Sigmoid colon (tissue), 7 donors: ENCODE measurements around the gene BCOR. TPM values are rescaled to one million over a fixed set of nuclear protein-coding genes. Genes with fewer than 3 reads are reported as not detected.
A peak's percentile ranks its signal among the peaks of the same experiment; 100 is the strongest.

Experiments used
- DNase-seq: peaks from one replicate; pipeline ENCODE4 v3.0.0-alpha.2; 2019
- H3K27ac ChIP-seq, 4 donors: fragments of 200-600 bp; sonication (generic); one replicate each; pipeline ENCODE4 v1.5.1; 2016 to 2019; ENCODE audit warnings: mild to moderate bottlenecking in 1 of 4
- H3K27me3 ChIP-seq, 3 donors: fragments of 200-600 bp; sonication (generic); one replicate each; pipeline ENCODE4 v1.5.1; 2019; ENCODE audit warnings: mild to moderate bottlenecking in 1 of 3
- H3K36me3 ChIP-seq, 4 donors: fragments of 200-600 bp; sonication (generic); one replicate each; pipeline ENCODE4 v1.5.1; 2016 to 2019
- H3K4me1 ChIP-seq, 4 donors: fragments of 200-600 bp; sonication (generic); one replicate each; pipeline ENCODE4 v1.5.1; 2017 to 2019
- H3K4me3 ChIP-seq, 4 donors: fragments of 200-600 bp; sonication (generic); one replicate each; pipeline ENCODE4 v1.5.1; 2017 to 2019; ENCODE audit warnings: mild to moderate bottlenecking in 2 of 4, moderate library complexity in 1 of 4
- H3K9me3 ChIP-seq, 4 donors: fragments of 200-600 bp in 3 of 4; sonication (generic) in 3 of 4; one replicate each; pipeline versions ENCODE4 v1.5.1 to v1.6.1; 2013 to 2019
- EP300 ChIP-seq, 4 donors: sonication (generic); formaldehyde crosslinking; IDR thresholded peaks; one replicate each; pipeline ENCODE4 v1.6.1; 2017; ENCODE audit warnings: antibody characterized with exemption in 4 of 4
- POLR2A ChIP-seq, 2 donors: fragments of 450-650 bp; IDR thresholded peaks; one replicate each; pipeline ENCODE4 v1.6.1; 2016; ENCODE audit warnings: antibody characterized with exemption in 2 of 2, mild to moderate bottlenecking in 2 of 2, moderate library complexity in 2 of 2
- POLR2AphosphoS5 ChIP-seq, 4 donors: sonication (generic); formaldehyde crosslinking; IDR thresholded peaks; one replicate each; pipeline ENCODE4 v1.6.1; 2017; ENCODE audit warnings: antibody characterized with exemption in 4 of 4
- WGBS, 2 donors: extraction: QIAGEN DNeasy Blood & Tissue Kit; methylation state at CpG; one replicate each; pipeline ENCODE4 v1.1.7; 2013; 5-methylcytosine and 5-hydroxymethylcytosine counted together
- intact Hi-C: fragments of 100-400 bp; cut with DNase I; formaldehyde crosslinking; loops from one replicate; pipeline ENCODE4 v1.15.1; 2023
- polyA plus RNA-seq, 3 donors: library from polyadenylated mRNA; stranded (reverse); fragments of 200-250 nt; gene quantifications; one replicate each; pipeline ENCODE4 v1.2.3, GENCODE V29; 2013
- total RNA-seq, 4 donors: library from RNA; depleted of rRNA; stranded (reverse); fragments of >200 nt; gene quantifications; one replicate each; pipeline ENCODE4 v1.1.0, GENCODE V29; 2016
- TF ChIP-seq, protein P1 (sequence below), 4 experiments: fragments of 450-650 bp in 3 of 4; fragments of 200-600 bp in 1 of 4; IDR thresholded peaks; one replicate each; pipeline ENCODE4 v1.5.1; 2016 to 2019; ENCODE audit warnings: antibody characterized with exemption in 4 of 4, mild to moderate bottlenecking in 3 of 4, moderate library complexity in 2 of 4
- donor health status: healthy with polysubstance abuse.
- donor health status: Bipolar disorder and iron deficiency.
- donor health status: healthy.

BCOR gene
- total and polyA plus RNA-seq, 7 donors = 3.5 to 31.6 (median 15.8) TPM

DNA sequence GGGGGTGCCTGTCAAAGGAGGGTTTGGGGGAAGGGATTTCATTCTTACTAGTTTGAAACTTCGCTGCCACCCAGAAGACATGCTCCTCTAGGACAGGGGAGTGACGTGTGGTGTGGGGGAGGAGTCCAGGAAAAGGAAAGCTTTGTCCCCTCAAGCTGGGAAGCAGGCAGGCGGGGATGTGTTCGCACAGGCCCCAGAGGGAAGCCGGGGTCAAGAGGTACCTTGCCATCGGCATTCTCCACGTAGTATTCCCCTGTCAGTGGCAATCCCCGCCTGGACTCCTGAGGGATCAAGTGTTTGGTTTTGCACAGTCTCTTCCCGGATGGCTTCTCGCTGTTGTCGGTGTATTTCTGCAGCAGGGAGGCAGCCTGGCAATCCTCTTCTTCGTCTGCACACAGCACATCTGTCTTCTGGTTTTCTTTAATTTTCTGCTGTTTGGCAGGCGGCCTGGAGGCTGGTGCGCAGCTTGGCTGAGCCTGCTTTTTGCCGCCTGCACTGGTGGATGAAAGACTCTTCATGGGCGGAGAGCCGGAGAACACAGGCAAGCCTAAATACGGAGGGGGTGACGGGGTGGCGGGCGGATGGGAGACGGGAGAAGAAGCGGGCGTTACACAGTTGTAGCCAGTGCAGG, 35.1 kb downstream of the BCOR start:
- intact Hi-C loops = loop anchor here (2.0 to 10.0 kb wide), 2 partner anchors 48 to 202 kb away; no protein-coding TSS in a partner anchor
- DNase-seq = peak; percentile 90
- H3K4me3 ChIP-seq = no peak overlapping the region
- H3K27me3 ChIP-seq = no peaks in the 10 kb centered on the region
- 87 to 92% methylated on average over 24 of the region's 24 CpGs for WGBS, 2 donors
- no peaks in the 10 kb centered on the region for H3K9me3 ChIP-seq
- TF ChIP-seq POLR2AphosphoS5 (IDR thresholded peaks at IDR 0.05) = peak; percentile 47 to 85 (median 74)
- no peak for TF ChIP-seq POLR2A (IDR thresholded peaks at IDR 0.05)
- TF ChIP-seq EP300 (IDR thresholded peaks at IDR 0.05) = peak in 1 of 4 donors; percentile 34
- TF ChIP-seq, protein P1, sequence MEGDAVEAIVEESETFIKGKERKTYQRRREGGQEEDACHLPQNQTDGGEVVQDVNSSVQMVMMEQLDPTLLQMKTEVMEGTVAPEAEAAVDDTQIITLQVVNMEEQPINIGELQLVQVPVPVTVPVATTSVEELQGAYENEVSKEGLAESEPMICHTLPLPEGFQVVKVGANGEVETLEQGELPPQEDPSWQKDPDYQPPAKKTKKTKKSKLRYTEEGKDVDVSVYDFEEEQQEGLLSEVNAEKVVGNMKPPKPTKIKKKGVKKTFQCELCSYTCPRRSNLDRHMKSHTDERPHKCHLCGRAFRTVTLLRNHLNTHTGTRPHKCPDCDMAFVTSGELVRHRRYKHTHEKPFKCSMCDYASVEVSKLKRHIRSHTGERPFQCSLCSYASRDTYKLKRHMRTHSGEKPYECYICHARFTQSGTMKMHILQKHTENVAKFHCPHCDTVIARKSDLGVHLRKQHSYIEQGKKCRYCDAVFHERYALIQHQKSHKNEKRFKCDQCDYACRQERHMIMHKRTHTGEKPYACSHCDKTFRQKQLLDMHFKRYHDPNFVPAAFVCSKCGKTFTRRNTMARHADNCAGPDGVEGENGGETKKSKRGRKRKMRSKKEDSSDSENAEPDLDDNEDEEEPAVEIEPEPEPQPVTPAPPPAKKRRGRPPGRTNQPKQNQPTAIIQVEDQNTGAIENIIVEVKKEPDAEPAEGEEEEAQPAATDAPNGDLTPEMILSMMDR (IDR thresholded peaks at IDR 0.05) = no peak
- H3K4me1 ChIP-seq = peaks cover 0 to 18% (median 16%) of the 10 kb centered on the region in 4 donors
- peak overlapping the region in 3 of 4 donors; percentile 67 to 74 (median 74) for H3K27ac ChIP-seq
- H3K36me3 ChIP-seq = peaks cover 0 to 29% (median 5%) of the 10 kb centered on the region in 4 donors

DNA sequence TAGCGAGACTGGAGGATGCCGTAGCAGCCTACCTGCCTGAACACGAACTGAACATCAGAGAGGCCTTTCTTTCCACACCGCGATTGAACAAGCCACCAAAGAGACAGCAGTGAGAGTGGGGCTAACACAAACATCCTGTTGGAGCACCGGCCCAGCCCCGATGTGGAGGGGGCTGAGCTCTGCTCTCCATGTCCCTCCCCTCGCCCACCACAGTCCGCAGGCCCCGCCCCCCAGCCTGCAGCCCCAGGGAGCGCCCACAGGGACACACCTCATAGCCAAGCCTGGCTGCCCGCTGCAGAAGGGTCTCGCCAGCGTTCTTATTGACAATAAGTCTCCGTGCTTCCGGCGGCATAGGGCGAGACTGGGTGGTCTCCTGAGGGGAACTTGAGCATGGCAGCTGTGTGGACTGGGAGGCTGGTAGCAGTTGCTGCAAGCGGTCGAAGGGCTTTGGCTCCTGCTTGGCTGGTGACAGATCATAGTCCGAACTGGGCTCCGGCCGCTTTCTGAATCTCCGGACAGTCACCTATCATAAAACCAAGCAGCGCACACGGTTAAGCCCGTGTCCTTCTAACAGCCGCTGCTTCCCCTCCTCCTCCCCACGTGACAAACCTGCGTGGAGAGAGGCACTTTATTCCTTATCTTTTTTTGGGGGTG, 35.8 kb downstream of the BCOR start:
- TF ChIP-seq POLR2A (IDR thresholded peaks at IDR 0.05) (no peak), POLR2AphosphoS5 (IDR thresholded peaks at IDR 0.05) (no peak), EP300 (IDR thresholded peaks at IDR 0.05) (no peak)
- TF ChIP-seq, protein P1 (IDR thresholded peaks at IDR 0.05) = no peak
- intact Hi-C loops = loop anchor here (2.0 to 10.0 kb wide), 2 partner anchors 47 to 203 kb away; no protein-coding TSS in a partner anchor
- no peaks in the 10 kb centered on the region for H3K9me3 ChIP-seq
- peak overlapping the region in 3 of 4 donors; percentile 67 to 74 (median 74) for H3K27ac ChIP-seq
- no peak for DNase-seq
- no peak overlapping the region for H3K4me3 ChIP-seq
- WGBS, 2 donors = 84 to 92% methylated on average over 30 of the region's 30 CpGs
- H3K27me3 ChIP-seq = no peaks in the 10 kb centered on the region
- H3K4me1 ChIP-seq = peaks cover 0 to 18% (median 16%) of the 10 kb centered on the region in 4 donors
- peaks cover 0 to 35% (median 6%) of the 10 kb centered on the region in 4 donors for H3K36me3 ChIP-seq

DNA sequence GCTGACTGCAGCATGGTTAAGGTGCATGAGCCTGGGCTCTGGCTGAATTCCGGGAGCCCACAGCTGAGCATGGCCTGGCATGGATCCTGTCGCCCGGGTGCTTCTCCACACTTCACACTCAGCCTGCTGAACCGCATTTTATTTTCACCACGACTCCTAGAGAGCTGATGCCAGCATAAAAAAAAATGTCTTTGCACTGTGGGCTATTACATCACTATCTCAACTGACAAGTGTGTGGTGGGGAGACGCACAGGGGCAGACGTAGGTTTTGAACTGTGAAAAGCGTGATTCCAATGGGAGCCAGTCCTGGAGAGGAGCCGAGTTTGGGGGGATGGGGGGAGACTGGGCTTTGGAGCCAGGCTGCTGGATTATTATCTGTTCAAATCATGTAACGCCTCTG, 36.8 kb downstream of the BCOR start:
- TF ChIP-seq POLR2A (IDR thresholded peaks at IDR 0.05) = no peak
- no peak for TF ChIP-seq POLR2AphosphoS5 (IDR thresholded peaks at IDR 0.05)
- no peak for TF ChIP-seq EP300 (IDR thresholded peaks at IDR 0.05)
- TF ChIP-seq, protein P1 (IDR thresholded peaks at IDR 0.05) = no peak
- no peak for DNase-seq
- H3K27ac ChIP-seq = peak overlapping the region in 2 of 4 donors; percentile 67 to 74
- no peaks in the 10 kb centered on the region for H3K9me3 ChIP-seq
- peaks cover 0 to 45% (median 15%) of the 10 kb centered on the region in 4 donors for H3K36me3 ChIP-seq
- WGBS, 2 donors = 88 to 93% methylated on average over 10 of the region's 10 CpGs
- H3K27me3 ChIP-seq = no peaks in the 10 kb centered on the region
- peaks cover 0 to 18% (median 16%) of the 10 kb centered on the region in 4 donors for H3K4me1 ChIP-seq
- intact Hi-C loops = loop anchor here (10.0 kb wide), 1 partner anchor 204 kb away; no protein-coding TSS in a partner anchor
- no peak overlapping the region for H3K4me3 ChIP-seq

DNA sequence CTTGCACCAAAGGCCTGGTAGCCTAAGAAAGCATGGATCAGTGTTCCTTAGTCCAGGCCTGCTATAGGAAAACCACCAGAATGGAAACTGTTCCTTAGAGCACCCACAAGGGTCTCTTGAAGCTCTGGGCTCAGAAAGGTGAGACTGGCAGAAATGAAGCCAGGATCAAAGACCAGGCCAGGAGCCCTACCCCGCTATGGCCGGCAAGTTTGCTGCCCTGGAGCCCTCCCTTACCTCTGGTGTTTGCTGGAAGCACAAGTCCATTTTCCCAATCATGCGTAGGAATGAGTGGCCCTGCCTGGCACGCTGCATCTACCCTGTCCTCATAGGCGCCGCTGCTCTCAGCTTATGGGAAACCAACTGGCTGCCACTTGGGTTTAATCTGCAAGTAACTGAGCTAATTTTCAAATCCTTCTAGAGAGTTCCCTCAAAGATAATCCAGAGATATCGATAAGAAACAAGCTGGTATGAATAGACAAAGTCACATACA, 37.4 kb downstream of the BCOR start:
- Histone ChIP-seq H3K27me3 (no peaks in the 10 kb centered on the region), H3K4me3 (no peak overlapping the region), H3K4me1 (peaks cover 0 to 18% (median 16%) of the 10 kb centered on the region in 4 donors), H3K36me3 (peaks cover 0 to 51% (median 18%) of the 10 kb centered on the region in 4 donors), H3K9me3 (no peaks in the 10 kb centered on the region), H3K27ac (no peak overlapping the region)
- DNase-seq = no peak
- intact Hi-C loops = loop anchor here (10.0 kb wide), 1 partner anchor 204 kb away; no protein-coding TSS in a partner anchor
- TF ChIP-seq, protein P1 (IDR thresholded peaks at IDR 0.05) = no peak
- no peak for TF ChIP-seq EP300 (IDR thresholded peaks at IDR 0.05)
- no peak for TF ChIP-seq POLR2A (IDR thresholded peaks at IDR 0.05)
- no peak for TF ChIP-seq POLR2AphosphoS5 (IDR thresholded peaks at IDR 0.05)
- 95 to 96% methylated on average over 7 of the region's 7 CpGs for WGBS, 2 donors
